ENCODE data around the gene RCVRN.
"Not testable (repeated sequence)": the region's sequence is repeated elsewhere in the genome, so short reads cannot be mapped to it uniquely, and the experiment has no call there.

Gene RCVRN

DNA sequence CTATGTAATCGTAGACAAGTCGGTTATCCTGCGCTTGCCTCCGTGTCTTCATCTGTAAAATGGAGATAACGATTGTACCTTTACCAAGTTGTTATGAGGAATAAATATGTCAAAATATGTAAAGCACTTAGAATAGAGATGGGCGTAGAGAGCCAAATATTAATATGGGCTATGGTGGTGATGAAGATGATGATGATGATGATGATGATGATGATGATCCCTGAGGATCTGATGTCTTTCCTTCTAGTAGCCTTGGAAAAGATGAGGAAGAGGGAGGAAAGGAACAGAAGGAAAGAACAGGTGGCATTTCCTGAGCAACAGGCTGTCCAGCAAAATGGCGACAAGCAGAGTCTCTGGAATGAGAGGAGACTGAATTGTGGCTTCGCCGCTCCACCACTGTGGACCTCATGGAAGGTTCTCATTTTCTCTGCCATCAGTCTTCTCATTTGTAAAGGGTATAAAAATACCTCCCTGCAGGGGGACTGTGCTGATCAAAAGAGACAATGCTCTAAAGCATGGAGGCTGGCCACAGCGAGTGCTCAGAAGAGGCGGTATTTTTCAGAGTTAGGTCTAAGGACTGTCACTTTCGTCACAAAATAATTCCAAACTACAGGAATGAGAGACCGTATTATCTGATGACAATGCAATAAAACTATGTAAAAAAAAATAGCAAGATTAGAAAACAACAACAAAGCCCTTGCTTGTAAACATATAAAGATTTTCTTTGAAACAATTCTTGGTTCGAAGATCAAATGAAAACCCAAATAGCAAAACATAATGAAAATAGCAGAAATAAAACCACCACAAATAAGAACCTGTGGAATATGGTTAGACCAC is 17.2 kb upstream of the RCVRN start:
- DNase-seq (ENCODE audit: low read depth in 2 of 2), result no peak

DNA sequence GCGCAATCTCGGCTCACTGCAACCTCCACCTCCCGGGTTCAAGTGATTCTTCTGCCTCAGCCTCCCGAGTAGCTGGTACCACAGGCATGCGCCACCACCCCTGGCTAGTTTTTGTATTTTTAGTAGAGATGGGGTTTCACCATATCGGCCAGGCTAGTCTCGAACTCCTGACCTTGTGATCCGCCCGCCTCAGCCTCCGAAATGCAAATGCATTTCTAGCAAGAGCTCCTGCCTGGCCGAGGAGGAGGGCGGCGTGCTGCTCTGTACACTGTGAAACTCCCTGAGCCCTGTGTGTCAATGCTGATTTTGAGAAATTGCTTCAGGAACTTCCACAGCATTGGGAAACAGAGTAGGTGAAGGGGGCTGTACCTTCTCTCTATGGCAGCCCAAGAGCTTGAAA is 16.1 kb upstream of the RCVRN start:
- not testable (repeated sequence) for DNase-seq (ENCODE audit: low read depth in 2 of 2)

DNA sequence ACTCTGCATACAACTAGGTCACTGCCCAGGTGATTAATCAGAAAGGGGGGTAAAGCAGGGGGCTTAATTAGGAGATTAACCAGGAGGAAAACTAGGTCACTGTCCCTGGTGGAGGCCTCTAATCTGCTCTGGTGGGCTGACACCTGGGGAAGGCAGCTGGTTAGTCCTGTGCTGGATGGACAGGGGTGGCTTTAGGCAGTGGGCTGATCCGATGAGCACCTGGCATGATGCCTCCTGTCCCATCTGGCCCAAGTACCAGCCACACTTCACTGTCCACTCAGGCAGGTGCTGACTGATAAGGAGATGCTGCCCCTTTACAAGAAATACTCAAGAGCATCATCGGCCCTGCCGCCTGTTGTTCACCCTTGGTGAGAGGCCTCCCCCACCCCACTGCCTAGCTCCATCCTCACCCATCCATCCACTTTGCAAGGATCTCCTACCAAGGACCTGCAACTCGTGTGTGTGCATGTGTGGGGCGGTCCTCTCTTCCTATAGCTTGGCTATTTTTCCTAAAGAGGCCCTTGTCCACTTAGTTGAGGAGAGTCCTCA is 13.8 kb upstream of the RCVRN start:
- DNase-seq (ENCODE audit: low read depth in 2 of 2), result no peak

DNA sequence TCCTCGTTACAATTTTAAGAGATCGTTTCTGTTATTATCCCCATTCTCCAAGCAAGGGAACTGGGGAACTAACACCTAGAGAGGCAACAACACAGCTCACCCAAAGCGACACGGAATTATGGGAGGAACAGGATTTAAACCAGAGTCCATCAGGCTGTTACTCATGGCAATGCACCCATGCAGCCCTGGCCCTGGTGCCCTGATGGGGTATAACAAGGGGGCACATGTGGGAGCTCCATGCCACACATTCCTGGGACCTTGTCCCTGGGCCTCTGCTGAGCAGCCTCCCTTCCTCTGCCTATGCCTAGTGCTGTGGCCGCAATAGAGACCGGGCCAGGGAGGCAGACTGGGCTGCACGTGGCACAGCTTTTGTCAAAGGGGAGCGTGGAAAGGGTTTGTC is 13.3 kb upstream of the RCVRN start:
- DNase-seq (ENCODE audit: low read depth in 2 of 2), result no peak

DNA sequence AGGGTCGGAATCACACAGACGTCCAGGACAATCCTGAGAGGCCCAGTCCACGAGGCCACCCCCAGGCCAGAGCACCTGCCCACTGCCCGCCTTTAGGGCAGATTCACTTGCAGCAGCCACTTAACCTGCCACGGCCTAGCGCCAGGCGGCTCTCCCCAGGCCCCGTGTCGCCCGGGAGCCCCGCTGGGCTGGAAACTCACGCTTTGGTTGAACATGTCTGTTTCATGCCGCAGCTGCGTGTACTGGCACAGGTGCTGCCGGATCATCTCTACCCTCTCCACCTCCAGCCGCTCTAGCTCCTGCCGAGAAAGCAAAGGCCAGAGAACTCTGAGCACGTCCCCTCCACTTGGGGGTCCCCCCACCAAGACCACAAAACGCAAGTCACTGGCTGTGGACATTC is 12.7 kb upstream of the RCVRN start:
- no peak for DNase-seq (ENCODE audit: low read depth in 2 of 2)

DNA sequence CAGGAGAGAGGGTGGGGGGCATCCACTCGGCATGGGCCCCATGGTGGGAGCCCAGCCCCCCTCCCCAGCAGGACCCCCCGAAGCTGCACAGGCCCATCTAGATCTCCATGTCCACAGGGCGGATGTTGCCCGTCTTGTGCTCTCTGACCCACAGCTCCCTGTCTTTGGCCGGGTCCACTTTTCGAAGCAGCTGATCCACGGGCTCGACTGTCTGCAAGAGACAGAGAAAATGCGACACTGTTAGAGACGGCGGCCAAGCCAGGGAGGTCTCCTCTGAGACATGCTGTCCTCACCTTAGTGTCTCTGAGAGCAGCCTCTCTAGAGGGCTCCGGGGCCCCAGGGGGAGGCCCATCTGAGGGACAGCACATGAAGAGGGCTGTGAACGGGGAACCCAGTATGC is 12.1 kb upstream of the RCVRN start:
- DNase-seq (ENCODE audit: low read depth in 2 of 2), result no peak

DNA sequence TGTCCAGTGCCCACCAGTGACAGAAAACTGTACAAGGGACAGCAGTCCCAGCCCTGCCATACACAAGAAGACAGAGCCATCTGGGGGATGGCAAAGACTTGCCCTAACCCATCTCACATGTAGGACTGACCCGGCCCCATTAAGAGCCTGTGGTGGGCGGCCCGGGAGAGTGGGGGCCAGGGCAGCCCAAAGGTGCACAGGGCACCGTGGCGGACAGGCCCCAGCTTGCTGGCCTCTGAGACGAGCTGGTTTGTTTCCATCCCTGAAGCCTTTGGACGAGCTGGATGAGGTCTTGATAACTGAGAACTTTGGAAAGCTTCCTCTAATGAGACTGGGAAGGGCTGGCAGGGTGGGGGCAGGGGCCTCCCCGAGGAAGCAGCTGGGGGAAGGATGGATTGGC is 11.0 kb upstream of the RCVRN start:
- DNase-seq (ENCODE audit: low read depth in 2 of 2), result no peak

DNA sequence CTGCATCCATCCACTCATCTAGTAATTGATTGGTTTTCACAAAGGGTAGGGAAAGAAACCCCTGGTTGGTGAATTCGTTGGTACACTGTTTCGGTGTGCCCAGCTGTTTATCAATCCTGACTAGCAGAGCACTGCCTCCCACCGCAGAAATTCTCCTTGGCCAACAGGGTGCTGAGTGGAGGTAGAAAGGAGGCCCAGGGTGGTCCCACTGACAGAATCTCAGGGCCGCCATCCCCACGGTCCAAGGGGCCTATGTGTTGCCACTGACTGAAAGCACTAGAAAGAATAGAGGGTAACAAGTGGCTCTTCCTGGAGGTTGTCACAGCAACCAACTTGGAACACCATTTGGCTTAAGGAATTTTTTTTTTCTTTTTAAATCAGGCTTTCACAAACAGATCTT is 8.4 kb upstream of the RCVRN start:
- DNase-seq (ENCODE audit: low read depth in 2 of 2), result no peak

DNA sequence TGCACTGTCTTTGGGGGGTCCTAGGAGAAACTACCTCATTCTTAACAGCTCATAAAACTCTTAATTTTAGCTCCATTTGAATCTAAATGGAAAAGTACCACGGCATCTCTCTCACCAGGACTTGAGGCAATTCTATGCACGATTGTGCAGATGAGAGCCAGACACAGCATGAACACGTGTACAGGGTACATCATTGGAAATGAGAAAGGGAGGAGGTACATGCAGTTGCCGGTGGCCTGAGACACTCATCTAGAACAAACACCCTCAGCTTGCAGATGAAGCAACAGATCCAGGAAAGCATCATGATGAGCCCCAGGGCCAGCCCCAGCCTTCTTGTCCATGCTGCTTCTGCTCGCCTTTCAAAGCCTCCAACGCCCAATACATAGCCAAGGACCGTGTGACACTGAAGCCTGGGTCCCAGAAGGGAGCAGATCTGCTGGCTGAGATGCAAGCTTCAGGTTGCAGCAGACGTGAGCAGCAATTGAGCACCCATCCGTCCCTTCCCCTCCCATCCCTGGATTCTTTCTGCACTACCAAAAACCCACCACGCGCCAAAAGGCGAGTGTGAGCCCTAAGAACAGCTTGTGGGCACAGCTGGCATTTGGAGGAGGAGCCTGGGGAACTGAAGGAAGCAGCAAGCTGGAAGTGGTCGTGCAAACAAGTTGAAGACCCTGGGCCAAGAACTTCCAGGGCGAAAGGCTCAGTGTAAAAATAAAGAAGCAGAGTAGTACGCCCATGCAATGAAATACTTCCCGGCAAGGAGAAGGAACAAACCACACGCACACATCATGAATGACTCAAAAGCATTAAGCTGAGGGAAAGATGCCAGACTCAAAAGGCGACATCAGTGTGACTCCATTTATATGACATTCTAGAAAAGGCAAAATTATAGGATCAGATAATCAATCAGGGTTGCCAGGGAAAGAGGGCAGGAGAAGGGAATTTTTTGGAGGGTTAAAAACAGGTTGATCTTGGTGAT is 7.3 kb upstream of the RCVRN start:
- no peak for DNase-seq (ENCODE audit: low read depth in 2 of 2)

DNA sequence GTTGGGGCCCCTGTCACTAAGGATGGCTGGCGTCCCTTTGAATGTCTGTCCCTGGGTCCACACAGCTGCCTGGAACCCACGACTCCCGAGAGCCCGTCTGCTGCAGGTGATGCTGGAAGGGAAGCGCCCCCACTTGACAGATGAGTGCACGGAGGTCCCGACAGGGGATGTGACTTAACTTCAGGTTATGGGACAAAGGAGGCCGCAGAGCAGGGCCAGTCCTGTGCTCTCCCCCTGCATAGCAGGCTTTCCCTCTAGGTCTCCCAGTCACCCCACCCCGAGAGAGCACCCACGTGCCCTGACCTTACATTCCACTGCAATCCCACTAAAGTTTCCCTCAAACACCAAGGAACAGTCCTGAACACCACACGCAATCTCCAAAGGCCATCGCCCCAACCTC is 6.0 kb upstream of the RCVRN start:
- no peak for DNase-seq (ENCODE audit: low read depth in 2 of 2)

DNA sequence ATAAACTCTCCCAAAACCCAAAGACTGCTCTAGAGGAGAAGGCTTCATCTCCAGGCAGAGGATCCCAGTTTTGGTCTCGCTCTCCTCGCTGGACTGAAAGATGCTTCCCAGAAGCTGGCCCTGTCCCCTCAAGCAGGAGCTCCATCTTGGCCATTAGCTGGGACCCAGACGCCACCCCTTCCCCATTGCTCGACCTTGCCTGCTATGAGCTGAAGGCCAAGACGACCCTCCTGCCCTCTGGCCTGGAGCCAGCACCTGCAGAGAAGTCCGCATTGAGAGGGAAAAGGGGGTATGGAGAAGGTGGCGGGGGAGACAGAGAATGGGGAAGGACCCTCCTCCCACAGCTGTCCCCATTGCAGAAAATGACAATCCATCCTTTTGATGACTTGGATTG is 3.6 kb upstream of the RCVRN start:
- DNase-seq (ENCODE audit: low read depth in 2 of 2), result no peak

DNA sequence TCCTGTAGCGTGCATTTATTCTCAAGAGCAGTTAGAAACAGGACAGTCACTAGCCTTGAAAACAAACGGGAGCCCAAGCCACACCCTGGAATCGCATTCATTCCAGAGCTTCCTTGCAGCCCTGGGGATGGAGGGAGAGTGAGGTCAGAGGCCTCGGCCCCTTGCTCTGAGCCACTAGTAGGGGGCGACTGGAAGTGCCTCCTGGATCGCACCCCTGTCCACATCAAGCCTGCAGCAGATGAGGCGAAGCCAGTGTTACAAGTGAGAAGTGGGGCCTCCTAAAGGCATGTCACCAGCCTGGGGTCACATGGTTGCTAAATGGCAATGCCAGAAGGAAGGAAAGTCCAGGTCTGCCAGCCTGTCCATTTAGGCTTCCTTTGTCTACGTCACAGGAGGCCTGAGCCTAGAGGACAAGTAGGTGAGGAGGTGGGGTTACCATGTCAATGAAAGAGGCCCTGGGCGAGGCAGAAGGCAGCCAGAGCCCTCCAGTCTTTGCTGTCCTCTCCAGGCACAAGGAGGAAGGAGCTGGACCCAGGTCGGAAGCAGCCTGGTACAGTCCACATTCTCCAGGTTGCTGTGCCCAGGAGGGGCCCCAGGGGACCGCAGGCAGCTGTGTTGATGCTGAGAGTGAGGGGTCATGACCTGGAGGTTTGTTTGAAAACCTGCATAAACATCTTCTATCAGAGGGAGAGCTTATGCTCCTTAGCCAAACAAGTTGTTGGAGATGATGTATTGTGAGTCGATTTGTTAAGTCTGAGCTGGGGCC is 3.0 kb upstream of the RCVRN start:
- no peak for DNase-seq (ENCODE audit: low read depth in 2 of 2)

DNA sequence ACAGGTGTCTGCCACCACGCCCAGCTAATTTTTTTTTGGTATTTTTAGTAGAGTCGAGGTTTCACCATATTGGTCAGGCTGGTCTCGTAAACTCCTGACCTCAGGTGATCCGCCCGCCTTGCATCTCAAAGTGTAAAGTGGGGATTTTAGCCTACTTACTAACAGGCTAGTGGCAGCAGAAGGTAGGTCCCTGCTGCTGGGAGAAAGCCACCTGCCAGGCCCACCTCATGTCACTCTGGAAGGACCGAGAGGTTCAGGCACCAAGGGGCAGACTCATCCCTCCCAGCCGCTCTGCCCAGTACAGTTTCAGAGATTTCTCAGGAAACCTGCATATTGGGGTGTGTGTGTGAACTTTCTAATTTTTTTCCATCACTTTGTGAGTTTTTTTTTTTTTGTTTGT is 2.1 kb upstream of the RCVRN start:
- DNase-seq (ENCODE audit: low read depth in 2 of 2), result no peak

DNA sequence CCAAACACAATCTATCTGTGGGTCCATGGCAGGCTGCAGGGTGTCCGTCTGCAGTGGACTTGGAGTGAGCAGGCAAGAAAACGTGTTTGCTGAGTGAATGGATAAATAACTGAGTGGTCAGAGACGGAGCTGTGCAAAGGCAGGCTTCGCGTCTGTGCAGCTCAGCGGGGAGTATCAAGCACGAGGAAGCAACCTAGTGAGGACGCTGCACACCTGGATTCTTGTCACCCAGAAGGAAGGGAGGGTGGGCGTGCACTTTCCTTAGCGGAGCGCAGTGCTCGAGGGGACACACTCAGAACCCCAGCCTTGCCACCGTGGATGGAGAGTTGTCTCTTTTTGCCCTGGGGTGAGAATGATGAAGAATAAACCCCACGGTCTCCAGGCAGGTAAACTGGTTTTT is 1.5 kb upstream of the RCVRN start:
- DNase-seq (ENCODE audit: low read depth in 2 of 2), result no peak

DNA sequence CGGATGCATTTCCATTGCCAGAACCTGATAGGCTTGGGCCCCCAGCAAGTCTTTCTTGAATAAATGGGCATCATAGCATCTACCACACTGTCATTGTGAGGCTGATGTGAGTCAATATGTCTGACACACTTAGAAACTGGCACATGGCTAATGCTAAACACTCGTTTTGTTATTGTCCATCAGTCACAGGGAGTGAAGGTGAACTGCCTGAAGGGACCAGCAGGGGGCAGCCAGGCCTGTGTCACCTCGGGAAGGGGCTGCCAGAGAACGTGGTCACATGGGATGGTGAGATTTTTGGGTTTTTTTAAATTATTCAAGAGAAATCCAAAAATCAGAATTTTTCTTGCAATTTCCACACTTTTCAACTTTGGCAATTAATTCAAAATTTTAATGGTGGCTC is 831 bp upstream of the RCVRN start:
- DNase-seq (ENCODE audit: low read depth in 2 of 2), result no peak

DNA sequence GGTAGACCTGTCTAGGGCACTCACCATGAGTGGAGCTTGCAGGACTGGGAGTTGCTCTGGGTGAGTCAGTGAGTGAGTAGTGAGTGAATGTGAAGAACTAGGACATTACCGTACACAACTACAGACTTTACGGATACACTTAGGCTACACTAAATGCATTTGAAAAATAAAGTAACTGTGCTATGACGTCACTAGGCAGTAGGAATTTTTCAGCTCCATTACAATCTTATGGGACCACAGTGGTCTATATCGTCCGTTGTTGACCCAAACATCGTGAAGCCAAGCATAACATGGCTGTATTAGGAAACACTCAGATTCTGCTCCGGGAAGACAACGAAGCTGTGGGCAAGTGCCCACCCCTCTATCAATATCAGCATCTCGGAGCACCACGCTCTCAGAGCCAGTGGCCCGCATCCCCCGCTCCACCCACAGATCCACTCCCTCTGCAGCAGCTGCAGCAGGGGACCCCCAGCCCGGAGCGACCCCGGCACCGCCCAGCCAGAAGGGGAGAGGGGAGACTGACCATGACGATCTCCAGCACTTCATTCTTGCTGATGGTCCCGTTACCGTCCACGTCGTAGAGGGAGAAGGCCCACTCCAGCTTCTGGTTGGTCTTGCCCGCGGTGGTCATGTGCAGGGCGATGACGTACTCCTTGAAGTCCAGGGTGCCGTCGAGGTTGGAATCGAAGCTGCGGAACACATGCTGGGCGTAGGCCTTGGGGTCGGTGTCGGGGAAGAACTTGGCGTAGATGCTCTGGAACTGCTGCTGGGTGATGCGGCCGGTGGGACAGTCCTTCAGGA is 594 bp downstream of the RCVRN start:
- no peak for DNase-seq (ENCODE audit: low read depth in 2 of 2)

DNA sequence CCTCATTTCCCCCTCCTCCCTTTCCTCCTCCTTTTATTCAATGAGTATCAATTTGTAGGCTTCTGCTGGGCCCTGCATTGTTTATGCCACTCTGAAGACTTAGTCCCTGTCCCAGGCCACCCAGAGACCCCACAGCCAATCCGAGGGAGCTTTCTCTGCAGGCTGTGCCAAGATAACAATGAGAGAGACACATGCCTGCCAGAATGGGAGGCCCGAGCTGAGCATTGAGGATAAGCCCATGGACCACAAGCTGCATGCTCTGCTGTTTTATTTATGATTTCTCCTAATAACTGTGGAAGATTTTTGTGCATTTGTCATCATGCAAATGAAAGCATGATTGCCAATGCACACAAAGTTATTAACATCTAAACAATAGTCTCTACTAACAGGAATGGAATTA is 3.0 kb downstream of the RCVRN start:
- no peak for DNase-seq (ENCODE audit: low read depth in 2 of 2)

DNA sequence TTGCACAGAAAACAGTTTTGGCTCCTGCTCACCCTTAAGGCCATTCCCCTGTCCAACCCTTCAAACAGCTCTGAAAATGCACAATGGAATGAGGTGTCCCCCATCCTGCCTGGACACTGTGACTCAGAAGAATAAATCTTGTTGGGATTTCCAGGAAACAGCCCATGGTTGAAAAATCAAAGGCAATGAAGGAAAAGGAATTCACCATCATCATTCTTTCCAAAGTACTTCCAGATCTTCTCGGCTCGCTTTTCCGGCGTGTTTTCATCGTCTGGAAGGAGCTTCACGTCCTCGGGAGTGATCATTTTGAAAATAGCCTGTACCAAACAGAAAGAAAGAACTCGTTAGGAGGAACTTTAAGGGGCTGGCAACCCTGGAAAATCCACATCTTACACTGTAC is 4.3 kb downstream of the RCVRN start:
- DNase-seq (ENCODE audit: low read depth in 2 of 2), result no peak

DNA sequence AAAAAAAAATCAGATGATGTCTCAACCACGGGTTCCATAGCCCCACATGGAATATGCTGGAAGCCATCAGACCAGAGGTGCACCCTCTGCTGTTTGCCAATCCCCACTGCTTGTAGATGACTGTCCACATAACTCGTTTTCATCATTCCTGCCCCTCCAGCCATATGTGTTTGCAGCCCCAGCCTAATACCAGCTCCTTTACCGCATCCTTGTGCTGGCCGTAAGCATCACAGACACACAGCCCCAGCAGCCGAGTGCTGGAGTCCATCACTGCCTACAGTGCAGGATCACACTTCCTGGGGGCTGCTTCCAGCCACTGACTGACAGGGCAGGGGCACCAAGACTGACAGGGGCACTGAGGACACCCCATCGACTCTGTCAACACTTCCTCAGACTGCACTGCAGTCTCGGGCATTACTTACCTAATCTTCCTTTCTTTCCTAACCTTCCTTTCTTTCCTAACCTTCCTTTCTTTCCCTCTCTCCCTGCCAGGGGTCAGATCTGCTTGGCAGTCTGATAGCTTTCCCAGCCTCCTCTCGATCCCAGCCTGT is 5.0 kb downstream of the RCVRN start:
- no peak for DNase-seq (ENCODE audit: low read depth in 2 of 2)

DNA sequence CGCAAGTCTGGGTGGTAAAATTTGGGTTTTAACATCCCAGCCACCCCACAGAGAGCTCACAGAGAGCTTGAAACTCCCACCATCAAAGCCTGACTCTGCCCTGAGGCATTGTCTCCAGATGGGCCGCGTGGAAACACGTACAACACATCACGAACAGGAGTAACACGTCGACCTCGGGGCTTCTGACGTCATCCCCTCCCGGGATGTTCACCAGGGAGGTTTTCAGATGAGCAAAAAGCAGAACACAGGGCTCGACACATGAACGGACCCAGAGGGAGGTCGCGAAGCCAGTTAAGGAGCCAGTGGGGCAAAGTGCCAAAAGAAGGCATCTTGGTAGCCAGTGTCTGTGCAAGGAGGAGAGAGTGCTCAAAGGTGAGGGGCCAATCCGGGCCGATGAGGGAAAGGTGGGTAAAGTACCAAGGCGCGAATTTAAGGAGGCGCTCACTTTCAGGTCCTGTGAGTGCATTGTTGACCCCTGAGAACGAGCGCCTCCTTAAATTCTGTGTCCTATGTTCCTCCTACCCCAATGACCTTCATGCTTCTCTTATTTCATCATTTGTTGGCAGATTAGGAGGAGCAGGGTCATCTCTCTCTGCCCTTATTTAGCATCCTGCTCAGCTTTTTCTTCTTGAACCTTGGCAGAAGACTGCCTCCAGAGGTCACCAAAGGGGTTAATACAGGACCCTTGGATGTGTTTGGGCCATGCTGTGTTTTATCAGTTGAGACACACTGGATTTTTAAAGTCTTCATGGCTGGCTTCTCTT is 5.6 kb downstream of the RCVRN start:
- DNase-seq (ENCODE audit: low read depth in 2 of 2), result no peak

Data from stimulated activated CD8-positive, alpha-beta memory T cell treated with anti-CD3 and anti-CD28 coated beads, Interleukin-7, amount 100 ng/mL, for 1 hour (primary cell).